ENCODE data around the gene GPANK1. TPM values are rescaled to one million over a fixed set of nuclear protein-coding genes. Genes with fewer than 3 reads are reported as not detected.

GPANK1 gene
- total RNA-seq, 3 donors from 2014 or later (not counting 1 experiment from before 2014, with no cell fraction given), result 16.0 to 20.3 (median 18.2) TPM

- Mint-ChIP-seq H3K36me3 (no peaks in the 10 kb centered on the region), H3K27me3 (ENCODE audit: low read depth in 2 of 2) (no peaks in the 10 kb centered on the region), H3K4me3 (peak within 1 kb of the TSS; percentile 99), H3K27ac (peak within 1 kb of the TSS; percentile 96 to 98), H3K4me1 (peaks cover 24 to 27% of the 10 kb centered on the region in 2 donors), H3K9me3 (no peaks in the 10 kb centered on the region)
- peak; percentile 97 to 99 for DNase-seq
- Histone ChIP-seq H3K4me3 (ENCODE audit: low read length) (peak within 1 kb of the TSS; percentile 80), H3K9me3 (ENCODE audit: control insufficient read depth, insufficient read depth, low read length) (no peaks in the 10 kb centered on the region), H3K4me1 (ENCODE audit: control insufficient read depth, insufficient read depth, low read length) (peaks cover 28% of the 10 kb centered on the region), H3K36me3 (ENCODE audit: control insufficient read depth, insufficient read depth, low read length) (peaks cover 17% of the 10 kb centered on the region), H3K27me3 (ENCODE audit: control insufficient read depth, insufficient read depth, low read length) (no peaks in the 10 kb centered on the region), H3K27ac (ENCODE audit: low read length) (peak within 1 kb of the TSS; percentile 98)
- 1% methylated on average over 54 of the region's 54 CpGs for WGBS (ENCODE audit: insufficient coverage)
- TF ChIP-seq CTCF (IDR thresholded peaks at IDR 0.05), result no peak
- ATAC-seq, result peak; percentile 93 to 97 (median 95)
- intact Hi-C loops (cut with micrococcal nuclease), result loop anchor here (1.0 to 5.0 kb wide), 3 partner anchors 35 to 51 kb away; partner anchors contain the start of genes BAG6 and GPANK1
Observed at GRCh38 chr6:31702819-31703716, 38.3 kb upstream of the GPANK1 start, which contains the start of gene ABHD16A. Gene ABHD16A, minus strand, starts transcription at chr6:31703324. Its CDS starts 43 bp downstream, at chr6:31703281.

- H3K4me3 Mint-ChIP-seq, result peak overlapping the region; percentile 99
- ATAC-seq, result peak in 1 of 3 donors; percentile 1
- no peaks in the 10 kb centered on the region for H3K27me3 Mint-ChIP-seq (ENCODE audit: low read depth in 2 of 2)
Observed at GRCh38 chr6:31702405-31702818, 37.6 kb upstream of the GPANK1 start.

GRCh38 chr6:31701666-31702404, 37.0 kb upstream of the GPANK1 start:
- H3K4me3 ChIP-seq (ENCODE audit: low read length), result peak overlapping the region; percentile 80
- H3K27ac Mint-ChIP-seq, result peak overlapping the region; percentile 96 to 98
- 47% methylated on average over 7 of the region's 7 CpGs for WGBS (ENCODE audit: insufficient coverage)

More at GRCh38 chr6:31702405-31702818, 37.6 kb upstream of the GPANK1 start:
- H3K27ac ChIP-seq (ENCODE audit: low read length), result peak overlapping the region; percentile 98
- H3K4me1 ChIP-seq (ENCODE audit: control insufficient read depth, insufficient read depth, low read length), result peaks cover 28% of the 10 kb centered on the region
- H3K36me3 ChIP-seq (ENCODE audit: control insufficient read depth, insufficient read depth, low read length), result peaks cover 21% of the 10 kb centered on the region
- no peaks in the 10 kb centered on the region for H3K27me3 ChIP-seq (ENCODE audit: control insufficient read depth, insufficient read depth, low read length)
- H3K4me1 Mint-ChIP-seq, result peaks cover 24 to 32% of the 10 kb centered on the region in 2 donors
- intact Hi-C loops (cut with micrococcal nuclease), result loop anchor here (2.0 to 5.0 kb wide), 2 partner anchors 38 to 50 kb away; partner anchors contain the start of genes BAG6 and GPANK1
- H3K36me3 Mint-ChIP-seq, result no peaks in the 10 kb centered on the region
- H3K4me3 ChIP-seq (ENCODE audit: low read length), result peak overlapping the region; percentile 80
- no peak for TF ChIP-seq CTCF (IDR thresholded peaks at IDR 0.05)
- WGBS (ENCODE audit: insufficient coverage), result 2% methylated on average over 9 of the region's 10 CpGs
- H3K27ac Mint-ChIP-seq, result peak overlapping the region; percentile 96 to 98
- H3K9me3 ChIP-seq (ENCODE audit: control insufficient read depth, insufficient read depth, low read length), result no peaks in the 10 kb centered on the region
- DNase-seq, result no peak
- no peaks in the 10 kb centered on the region for H3K9me3 Mint-ChIP-seq

More at GRCh38 chr6:31701666-31702404, 37.0 kb upstream of the GPANK1 start:
- Histone ChIP-seq H3K9me3 (ENCODE audit: control insufficient read depth, insufficient read depth, low read length) (no peaks in the 10 kb centered on the region), H3K36me3 (ENCODE audit: control insufficient read depth, insufficient read depth, low read length) (peaks cover 24% of the 10 kb centered on the region), H3K27ac (ENCODE audit: low read length) (peak overlapping the region; percentile 98), H3K27me3 (ENCODE audit: control insufficient read depth, insufficient read depth, low read length) (no peaks in the 10 kb centered on the region), H3K4me1 (ENCODE audit: control insufficient read depth, insufficient read depth, low read length) (peaks cover 28% of the 10 kb centered on the region)
- Mint-ChIP-seq H3K36me3 (no peaks in the 10 kb centered on the region), H3K27me3 (ENCODE audit: low read depth in 2 of 2) (no peaks in the 10 kb centered on the region), H3K9me3 (no peaks in the 10 kb centered on the region), H3K4me1 (peaks cover 24 to 37% of the 10 kb centered on the region in 2 donors), H3K4me3 (peak overlapping the region; percentile 99)
- no peak for TF ChIP-seq CTCF (IDR thresholded peaks at IDR 0.05)
- ATAC-seq (no peak), DNase-seq (no peak)
- intact Hi-C loops (cut with micrococcal nuclease), result loop anchor here (2.0 to 5.0 kb wide), 2 partner anchors 37 to 50 kb away; partner anchors contain the start of genes BAG6 and GPANK1
